ENCODE data around the gene POMZP3.
"Not testable (repeated sequence)": the region's sequence is repeated elsewhere in the genome, so short reads cannot be mapped to it uniquely, and the experiment has no call there.

- TF ChIP-seq CTCF, POLR2A (IDR thresholded peaks at IDR 0.05): not testable (repeated sequence)
Measured at GRCh38 chr7:76600116-76600482, 27.0 kb downstream of the POMZP3 start.

Measured in body of pancreas (tissue), 4 donors.